ENCODE data around the gene PCDHA7.

The PCDHA7 gene

GRCh38 chr5:140882591-140882899 is 48.5 kb downstream of the PCDHA7 start:
- DNase-seq (ENCODE audit: low read depth) = peak; percentile 28
- H3K4me3 ChIP-seq (ENCODE audit: low read depth, low read length) = no peak overlapping the region
- TF ChIP-seq MYC (IDR thresholded peaks at IDR 0.05; ENCODE audit: low read depth, low read length) = no peak
- peak; percentile 14 for TF ChIP-seq CTCF (IDR thresholded peaks at IDR 0.05; ENCODE audit: low read depth, low read length)

GRCh38 chr5:140883373-140883772 is 49.3 kb downstream of the PCDHA7 start:
- no peak overlapping the region for H3K4me3 ChIP-seq (ENCODE audit: low read depth, low read length)
- TF ChIP-seq MAX (IDR thresholded peaks at IDR 0.05; ENCODE audit: low read depth, low read length) = no peak
- no peak for TF ChIP-seq POLR2A (IDR thresholded peaks at IDR 0.05; ENCODE audit: extremely low read depth, insufficient read length)
- TF ChIP-seq MYC (IDR thresholded peaks at IDR 0.05; ENCODE audit: low read depth, low read length) = no peak
- TF ChIP-seq CTCF (IDR thresholded peaks at IDR 0.05; ENCODE audit: low read depth, low read length) = no peak
- DNase-seq (ENCODE audit: low read depth) = no peak

GRCh38 chr5:140883927-140884697 is 50.0 kb downstream of the PCDHA7 start:
- TF ChIP-seq POLR2A (IDR thresholded peaks at IDR 0.05; ENCODE audit: extremely low read depth, insufficient read length) (no peak), MAX (IDR thresholded peaks at IDR 0.05; ENCODE audit: low read depth, low read length) (no peak), CTCF (IDR thresholded peaks at IDR 0.05; ENCODE audit: low read depth, low read length) (no peak), MYC (IDR thresholded peaks at IDR 0.05; ENCODE audit: low read depth, low read length) (no peak)

More at GRCh38 chr5:140883927-140884697, 50.0 kb downstream of the PCDHA7 start:
- H3K4me3 ChIP-seq (ENCODE audit: low read depth, low read length) = no peak overlapping the region
- DNase-seq (ENCODE audit: low read depth) = no peak

Measured in NB4 (cell line).